Spleen (tissue), 7 donors: ENCODE results near the gene RABGGTA.

Experiments
- CTCF ChIP-seq, 11 experiments: fragments of 200-600 bp in 7 of 11; fragments of 450-650 bp in 4 of 11; sonication (generic) in 4 of 11; IDR thresholded peaks in 8 of 11; conservative IDR thresholded peaks in 3 of 11; 1 replicate in 7 of 11; 2 replicates in 4 of 11; pipeline versions ENCODE4 v1.4.0 to v1.8.0; 2016 to 2021; ENCODE audit warnings: antibody characterized with exemption in 11 of 11, inconsistent platforms in 4 of 11, mild to moderate bottlenecking in 1 of 11
- POLR2A ChIP-seq, 3 donors: fragments of 450-650 bp; IDR thresholded peaks; one replicate each; pipeline ENCODE4 v1.5.1; 2017; ENCODE audit warnings: antibody characterized with exemption in 3 of 3, mild to moderate bottlenecking in 1 of 3
- donor health status: DM: no; HTN: no; CAD: no; lungs with moderate emphysema.
- donor health status: DM: no; HTN: no; CAD: no.
- donor health status: DM: no; HTN: no; CAD: no.

- TF ChIP-seq POLR2A (IDR thresholded peaks at IDR 0.05) (no peak), CTCF (IDR thresholded peaks at IDR 0.05 in 8 of 11, conservative IDR thresholded peaks at IDR 0.05 in 3 of 11) (no peak)
Observed at GRCh38 chr14:24262821-24263733, 8.3 kb downstream of the RABGGTA start, which contains the start of gene TGM1.
